Subcutaneous abdominal adipose tissue (tissue), 5 donors: ENCODE results near the gene IGLL1.
"Not testable (repeated sequence)": the region's sequence is repeated elsewhere in the genome, so short reads cannot be mapped to it uniquely, and the experiment has no call there.

Source experiments
- H3K27ac ChIP-seq: one replicate; pipeline ENCODE4 v1.7.0; 2013; ENCODE audit warnings: low read depth, mild to moderate bottlenecking, inconsistent platforms, low read length, moderate library complexity
- H3K27me3 ChIP-seq, 5 donors: one replicate each; pipeline ENCODE4 v1.7.0; 2013; ENCODE audit warnings: low read length in 5 of 5, inconsistent platforms in 1 of 5; ENCODE audit not compliant: control insufficient read depth in 5 of 5, insufficient read depth in 4 of 5
- H3K36me3 ChIP-seq, 5 donors: one replicate each; pipeline ENCODE4 v1.7.0; 2013; ENCODE audit warnings: low read length in 5 of 5; ENCODE audit not compliant: control insufficient read depth in 5 of 5, insufficient read depth in 5 of 5
- H3K4me1 ChIP-seq, 5 donors: one replicate each; pipeline ENCODE4 v1.7.0; 2013; ENCODE audit warnings: low read length in 5 of 5, mild to moderate bottlenecking in 3 of 5, moderate library complexity in 1 of 5; ENCODE audit not compliant: control insufficient read depth in 5 of 5, insufficient read depth in 5 of 5
- H3K4me3 ChIP-seq, 5 donors: one replicate each; pipeline ENCODE4 v1.7.0; 2013; ENCODE audit warnings: low read length in 5 of 5, low read depth in 1 of 5
- H3K9ac ChIP-seq, 5 donors: one replicate each; pipeline ENCODE4 v1.7.0; 2013; ENCODE audit warnings: low read length in 5 of 5, mild to moderate bottlenecking in 4 of 5, moderate library complexity in 3 of 5
- H3K9me3 ChIP-seq, 5 donors: one replicate each; pipeline ENCODE4 v1.7.0; 2013; ENCODE audit warnings: low read length in 5 of 5; ENCODE audit not compliant: control insufficient read depth in 5 of 5
- donor health status: healthy.
- donor health status: healthy.
- donor health status: healthy.
- donor health status: healthy.
- donor health status: healthy.

The IGLL1 gene

DNA sequence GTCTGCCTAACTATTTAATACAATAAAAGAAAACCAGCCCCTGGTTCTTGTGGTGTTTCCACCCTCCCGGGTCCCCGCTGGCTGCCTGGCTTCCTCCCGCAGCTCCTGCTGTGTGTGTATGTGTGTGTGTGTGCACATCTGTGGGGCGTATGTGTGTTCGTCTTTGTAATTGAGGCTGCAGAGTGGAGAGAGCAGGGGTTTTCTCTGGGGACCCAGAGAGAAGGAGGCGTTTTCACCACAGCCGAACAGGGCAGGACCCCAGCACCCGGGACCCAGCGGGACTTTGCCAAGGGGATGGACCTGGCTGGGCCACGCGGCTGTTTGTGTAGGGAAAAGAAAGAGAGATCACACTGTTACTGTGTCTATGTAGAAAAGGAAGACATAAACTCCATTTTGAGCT lies 42.7 kb downstream of the IGLL1 start:
- no peak overlapping the region for H3K4me3 ChIP-seq
- peaks cover 1 to 20% (median 15%) of the 10 kb centered on the region in 5 donors for H3K4me1 ChIP-seq
- H3K27ac ChIP-seq, result no peak overlapping the region
- no peaks in the 10 kb centered on the region for H3K36me3 ChIP-seq
- peaks cover 0 to 11% (median 0%) of the 10 kb centered on the region in 5 donors for H3K27me3 ChIP-seq
- H3K9me3 ChIP-seq, result no peaks in the 10 kb centered on the region
- no peak overlapping the region for H3K9ac ChIP-seq

DNA sequence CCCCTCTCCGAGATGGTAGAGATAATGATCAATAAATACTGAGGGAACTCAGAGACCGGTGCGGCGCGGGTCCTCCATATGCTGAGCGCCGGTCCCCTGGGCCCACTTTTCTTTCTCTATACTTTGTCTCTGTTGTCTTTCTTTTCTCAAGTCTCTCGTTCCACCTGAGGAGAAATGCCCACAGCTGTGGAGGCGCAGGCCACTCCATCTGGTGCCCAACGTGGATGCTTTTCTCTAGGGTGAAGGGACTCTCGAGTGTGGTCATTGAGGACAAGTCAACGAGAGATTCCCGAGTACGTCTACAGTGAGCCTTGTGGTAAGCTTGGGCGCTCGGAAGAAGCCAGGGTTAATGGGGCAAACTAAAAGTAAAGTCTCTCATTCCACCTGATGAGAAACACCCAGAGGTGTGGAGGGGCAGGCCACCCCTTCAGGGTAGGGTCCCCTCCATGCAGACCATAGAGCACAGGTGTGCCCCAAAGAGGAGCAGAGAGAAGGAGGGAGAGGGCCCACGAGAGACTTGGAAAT lies 43.2 kb downstream of the IGLL1 start:
- no peak overlapping the region for H3K4me3 ChIP-seq

DNA sequence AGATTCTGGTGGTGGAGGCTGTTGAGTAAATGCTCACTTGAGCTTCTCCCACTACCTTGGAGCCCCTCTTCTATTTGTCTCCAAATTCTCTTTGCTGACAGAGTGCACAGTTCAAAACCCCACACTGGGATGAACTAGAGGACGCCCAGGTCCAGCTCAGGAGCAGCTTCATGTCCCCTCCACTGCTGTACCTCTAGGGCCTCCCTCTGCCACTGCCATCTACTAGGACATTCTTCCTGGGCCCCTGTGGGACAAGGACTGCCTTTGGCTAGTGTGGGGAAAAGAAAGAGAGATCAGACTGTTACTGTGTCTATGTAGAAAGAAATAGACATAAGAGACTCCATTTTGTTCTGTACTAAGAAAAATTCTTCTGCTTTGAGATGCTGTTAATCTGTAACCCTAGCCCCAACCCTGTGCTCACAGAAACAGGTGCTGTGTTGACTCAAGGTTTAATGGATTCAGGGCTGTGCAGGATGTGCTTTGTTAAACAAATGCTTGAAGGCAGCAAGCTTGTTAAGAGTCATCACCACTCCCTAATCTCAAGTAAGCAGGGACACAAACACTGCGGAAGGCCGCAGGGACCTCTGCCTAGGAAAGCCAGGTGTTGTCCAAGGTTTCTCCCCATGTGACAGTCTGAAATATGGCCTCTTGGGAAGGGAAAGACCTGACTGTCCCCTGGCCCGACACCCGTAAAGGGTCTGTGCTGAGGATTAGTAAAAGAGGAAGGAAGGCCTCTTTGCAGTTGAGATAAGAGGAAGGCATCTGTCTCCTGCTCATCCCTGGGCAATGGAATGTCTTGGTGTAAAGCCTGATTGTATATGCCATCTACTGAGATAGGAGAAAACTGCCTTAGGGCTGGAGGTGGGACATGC lies 44.1 kb downstream of the IGLL1 start:
- H3K9me3 ChIP-seq, H3K4me3 ChIP-seq, H3K27ac ChIP-seq, H3K9ac ChIP-seq, H3K36me3 ChIP-seq: not testable (repeated sequence)
- peaks cover 1 to 20% (median 15%) of the 10 kb centered on the region in 5 donors for H3K4me1 ChIP-seq
- H3K27me3 ChIP-seq, result peaks cover 0 to 17% (median 3%) of the 10 kb centered on the region in 5 donors

More for the DNA sequence above, 43.2 kb downstream of the IGLL1 start:
- H3K36me3 ChIP-seq, result no peaks in the 10 kb centered on the region
- H3K9ac ChIP-seq, result no peak overlapping the region
- no peak overlapping the region for H3K27ac ChIP-seq
- H3K27me3 ChIP-seq, result peaks cover 0 to 15% (median 0%) of the 10 kb centered on the region in 5 donors
- H3K9me3 ChIP-seq, result no peaks in the 10 kb centered on the region
- H3K4me1 ChIP-seq, result peaks cover 1 to 20% (median 15%) of the 10 kb centered on the region in 5 donors

DNA sequence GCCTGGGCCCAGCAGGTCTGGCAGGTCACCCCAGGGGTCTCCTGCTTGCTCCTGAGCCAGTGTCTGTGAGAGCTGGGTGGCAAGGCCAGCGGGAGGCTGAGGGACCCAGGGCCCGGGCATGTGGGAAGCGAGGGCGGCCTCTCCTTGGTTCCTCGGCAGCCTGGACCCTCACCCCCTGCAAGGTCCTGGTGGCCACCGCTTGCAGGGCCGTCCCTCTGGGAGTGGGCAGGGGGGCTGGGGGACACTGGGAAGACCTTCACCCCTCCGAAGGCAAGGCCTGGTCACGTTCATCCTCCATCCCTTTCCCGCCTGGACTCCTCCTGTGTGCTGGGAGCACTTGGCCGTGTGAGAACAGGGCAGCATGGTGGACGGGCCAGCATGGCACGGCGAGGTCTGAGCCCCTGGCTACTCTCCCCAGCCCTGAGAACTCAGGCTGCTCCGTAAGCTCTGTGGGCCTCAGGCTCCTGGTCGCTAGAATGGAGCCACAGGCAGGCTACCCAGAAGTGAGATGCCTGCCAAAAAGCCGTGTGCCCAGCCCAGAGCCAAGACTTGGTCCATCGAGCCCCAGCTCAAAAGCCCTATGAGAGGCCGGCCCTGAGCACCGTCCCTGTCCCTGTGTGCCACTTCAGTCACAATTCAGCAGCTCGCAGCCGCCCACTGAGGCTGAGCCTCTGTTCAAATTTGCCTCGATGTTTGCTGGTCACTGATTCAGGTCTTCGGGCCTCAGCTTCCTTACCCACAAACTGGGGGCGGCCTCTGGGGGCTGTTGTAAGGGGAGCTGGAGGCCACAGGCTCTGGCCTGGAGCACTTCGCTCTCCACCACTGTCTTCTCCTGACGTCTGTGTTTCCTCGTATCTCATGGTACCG lies 45.0 kb downstream of the IGLL1 start:
- H3K36me3 ChIP-seq, result no peaks in the 10 kb centered on the region
- no peak overlapping the region for H3K27ac ChIP-seq
- H3K4me1 ChIP-seq, result peaks cover 1 to 20% (median 15%) of the 10 kb centered on the region in 5 donors
- no peak overlapping the region for H3K9ac ChIP-seq
- H3K4me3 ChIP-seq, result no peak overlapping the region
- no peaks in the 10 kb centered on the region for H3K9me3 ChIP-seq
- peaks cover 0 to 17% (median 3%) of the 10 kb centered on the region in 5 donors for H3K27me3 ChIP-seq

DNA sequence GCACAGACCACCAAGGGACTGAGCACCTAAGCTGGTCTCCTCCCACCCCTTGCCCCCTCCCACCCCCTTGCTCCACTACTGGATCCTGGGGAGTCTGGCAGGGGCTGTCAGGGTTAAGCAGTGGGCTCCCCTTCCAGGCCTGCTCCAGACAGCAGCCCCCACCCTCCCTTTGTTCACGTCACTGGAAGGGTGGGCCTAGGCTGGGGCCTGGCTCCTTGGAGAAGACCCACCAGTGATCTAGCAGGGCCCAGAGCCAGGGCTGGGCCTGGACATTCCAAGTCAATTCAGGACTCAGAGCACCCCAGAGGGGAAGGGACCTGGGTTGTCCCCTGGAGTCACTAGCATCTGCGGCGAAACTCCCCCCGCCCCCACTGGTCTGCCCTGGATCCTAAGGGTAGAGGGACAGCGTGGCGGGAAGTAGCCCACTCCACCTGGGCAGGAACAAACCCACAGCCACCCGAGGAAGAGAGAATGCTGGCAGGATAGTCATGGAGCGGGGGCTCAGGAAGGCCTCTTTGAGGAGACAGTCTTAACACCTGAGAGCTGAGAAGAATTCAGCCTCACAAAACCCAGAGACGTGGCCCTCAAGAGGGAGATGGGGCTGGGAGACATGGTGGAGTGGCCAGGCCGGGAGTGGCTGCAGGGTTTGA lies 45.8 kb downstream of the IGLL1 start:
- Histone ChIP-seq H3K36me3 (no peaks in the 10 kb centered on the region), H3K9ac (no peak overlapping the region), H3K9me3 (no peaks in the 10 kb centered on the region), H3K4me3 (no peak overlapping the region), H3K27ac (no peak overlapping the region), H3K27me3 (peaks cover 0 to 17% (median 3%) of the 10 kb centered on the region in 5 donors), H3K4me1 (peaks cover under 1 to 18% (median 14%) of the 10 kb centered on the region in 5 donors)

DNA sequence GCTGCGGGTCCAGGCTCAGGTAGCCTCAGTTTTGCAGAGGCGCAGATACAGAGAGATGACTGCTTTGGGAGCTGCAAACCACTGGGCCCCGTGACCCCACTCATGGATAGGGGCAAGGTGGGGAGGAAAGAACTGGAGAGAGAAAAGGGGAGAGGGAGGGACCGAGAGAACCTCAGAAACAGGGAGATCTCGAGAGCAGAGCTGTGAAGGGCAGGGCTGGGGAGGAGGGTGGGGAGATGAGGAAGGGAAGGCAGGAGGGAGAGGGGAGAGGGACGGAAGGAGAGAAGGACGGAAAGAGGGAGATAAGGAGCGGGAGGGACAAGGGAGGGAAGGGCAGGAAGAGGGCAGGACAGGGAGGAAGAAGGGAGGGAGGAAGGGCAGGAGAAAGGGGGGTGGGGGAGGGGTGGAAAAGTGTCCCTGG lies 46.3 kb downstream of the IGLL1 start:
- Histone ChIP-seq H3K36me3 (no peaks in the 10 kb centered on the region), H3K27me3 (peaks cover 0 to 17% (median 3%) of the 10 kb centered on the region in 5 donors), H3K27ac (no peak overlapping the region), H3K9ac (no peak overlapping the region), H3K4me1 (peaks cover 0 to 16% (median 13%) of the 10 kb centered on the region in 5 donors), H3K4me3 (no peak overlapping the region), H3K9me3 (no peaks in the 10 kb centered on the region)

DNA sequence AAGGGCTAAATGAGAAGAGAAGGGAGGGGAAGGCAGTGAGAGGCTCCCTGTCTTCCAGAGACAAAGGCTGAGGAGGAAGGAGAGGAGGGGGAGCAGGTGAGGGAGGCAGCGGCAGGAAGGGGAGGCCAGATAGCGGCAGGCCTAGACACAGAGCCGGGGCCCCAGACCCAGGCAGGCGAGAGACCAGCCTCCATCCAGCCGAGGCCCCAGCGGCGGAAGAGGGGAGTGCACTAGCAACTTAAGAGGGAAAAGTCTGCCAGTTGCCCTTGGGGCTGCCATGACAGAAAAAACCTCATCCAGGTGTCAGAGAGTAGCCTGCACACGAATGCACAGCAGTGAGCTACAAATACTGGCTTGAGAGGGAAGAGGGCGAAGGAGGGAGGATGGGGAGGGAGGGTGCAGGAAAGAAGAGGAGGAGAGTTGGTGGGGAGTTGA lies 46.7 kb downstream of the IGLL1 start:
- Histone ChIP-seq H3K9ac (no peak overlapping the region), H3K27ac (no peak overlapping the region), H3K4me3 (no peak overlapping the region), H3K9me3 (no peaks in the 10 kb centered on the region), H3K4me1 (peaks cover 0 to 13% (median 10%) of the 10 kb centered on the region in 5 donors), H3K27me3 (peaks cover 0 to 17% (median 3%) of the 10 kb centered on the region in 5 donors), H3K36me3 (no peaks in the 10 kb centered on the region)

DNA sequence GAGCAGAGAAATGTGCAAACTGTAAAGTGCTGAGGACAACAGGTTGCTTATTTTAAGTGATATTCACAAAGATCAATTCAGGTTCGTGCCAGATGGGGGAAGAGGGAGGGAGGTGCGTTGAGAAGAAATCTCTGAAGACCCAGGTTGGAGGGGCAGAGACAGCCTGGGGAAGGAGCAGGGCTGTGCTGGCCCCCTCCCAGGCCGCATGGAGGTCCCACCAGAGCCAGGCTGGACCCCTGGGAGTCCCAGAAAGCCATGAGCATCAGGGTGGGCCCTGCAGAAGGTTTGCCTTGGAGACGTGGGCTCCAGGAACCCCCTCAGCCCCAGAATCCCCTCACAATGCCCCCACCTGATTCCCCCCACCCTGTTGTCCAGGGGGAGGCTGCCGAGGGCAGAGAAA lies 47.4 kb downstream of the IGLL1 start:
- H3K9ac ChIP-seq, result no peak overlapping the region
- H3K4me1 ChIP-seq, result peaks cover 0 to 7% (median 4%) of the 10 kb centered on the region in 5 donors
- H3K9me3 ChIP-seq, result no peaks in the 10 kb centered on the region
- H3K27ac ChIP-seq, result no peak overlapping the region
- H3K4me3 ChIP-seq, result no peak overlapping the region
- H3K27me3 ChIP-seq, result peaks cover 0 to 17% (median 3%) of the 10 kb centered on the region in 5 donors
- H3K36me3 ChIP-seq, result no peaks in the 10 kb centered on the region

DNA sequence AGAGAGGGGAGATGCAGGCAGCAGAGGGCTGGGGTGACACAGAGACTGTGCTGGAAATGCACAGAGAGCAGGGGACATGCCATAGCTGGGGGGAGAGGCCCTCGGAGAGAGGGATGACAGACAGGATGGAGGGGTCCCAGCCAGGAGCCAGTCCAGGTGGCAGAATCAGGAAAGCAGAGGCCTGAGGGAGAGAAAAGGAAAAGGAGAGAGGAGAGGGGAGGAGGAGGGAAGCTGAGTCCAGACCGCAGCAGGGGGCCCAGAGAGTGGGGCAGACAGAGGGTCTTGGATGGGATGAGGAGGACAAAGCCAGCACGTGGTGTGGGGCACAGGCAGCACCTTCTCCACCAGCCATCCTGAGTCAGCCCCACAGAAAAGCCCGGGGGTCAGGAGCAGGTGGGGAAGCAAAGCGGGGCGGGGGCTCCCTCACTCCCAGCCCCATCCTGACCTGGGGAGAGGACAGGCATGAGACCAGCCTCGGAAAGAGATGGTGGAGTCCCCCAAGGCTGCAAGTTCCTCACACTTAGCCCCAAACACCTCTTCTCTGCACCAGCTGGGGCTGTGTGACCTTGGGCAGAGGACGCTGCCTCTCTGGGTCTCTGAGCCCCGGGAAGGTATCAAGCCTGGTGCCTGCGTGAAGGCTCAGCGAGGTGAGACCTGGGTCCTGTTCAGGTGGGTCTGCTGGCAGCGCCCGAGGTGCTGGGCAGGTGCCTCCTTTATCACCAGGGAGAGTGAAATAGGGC lies 48.0 kb downstream of the IGLL1 start:
- H3K9ac ChIP-seq, result no peak overlapping the region

More for the DNA sequence above, 48.0 kb downstream of the IGLL1 start:
- H3K27me3 ChIP-seq, result peaks cover 0 to 17% (median 3%) of the 10 kb centered on the region in 5 donors
- no peaks in the 10 kb centered on the region for H3K9me3 ChIP-seq
- H3K4me3 ChIP-seq, result no peak overlapping the region
- no peaks in the 10 kb centered on the region for H3K36me3 ChIP-seq
- peaks cover 0 to 5% (median 0%) of the 10 kb centered on the region in 5 donors for H3K4me1 ChIP-seq
- H3K27ac ChIP-seq, result no peak overlapping the region
